Muscle of arm (tissue), 12 donors: ENCODE measurements around the gene CDCA4. TPM values are rescaled to one million over a fixed set of nuclear protein-coding genes. Genes with fewer than 3 reads are reported as not detected.

Experiments used
- DNase-seq: peaks from one replicate; pipeline ENCODE4 v3.0.0-alpha.2; 2013
- polyA plus RNA-seq, 12 donors: library from polyadenylated mRNA; unstranded; fragments of 120-200 nt; gene quantifications; one replicate each; pipeline ENCODE4 v1.2.1, GENCODE V29; 2013; ENCODE audit not compliant: insufficient read length in 12 of 12

The CDCA4 gene
- polyA plus RNA-seq, 12 donors = 11.5 to 23.7 (median 15.7) TPM; not detected in 1

DNA sequence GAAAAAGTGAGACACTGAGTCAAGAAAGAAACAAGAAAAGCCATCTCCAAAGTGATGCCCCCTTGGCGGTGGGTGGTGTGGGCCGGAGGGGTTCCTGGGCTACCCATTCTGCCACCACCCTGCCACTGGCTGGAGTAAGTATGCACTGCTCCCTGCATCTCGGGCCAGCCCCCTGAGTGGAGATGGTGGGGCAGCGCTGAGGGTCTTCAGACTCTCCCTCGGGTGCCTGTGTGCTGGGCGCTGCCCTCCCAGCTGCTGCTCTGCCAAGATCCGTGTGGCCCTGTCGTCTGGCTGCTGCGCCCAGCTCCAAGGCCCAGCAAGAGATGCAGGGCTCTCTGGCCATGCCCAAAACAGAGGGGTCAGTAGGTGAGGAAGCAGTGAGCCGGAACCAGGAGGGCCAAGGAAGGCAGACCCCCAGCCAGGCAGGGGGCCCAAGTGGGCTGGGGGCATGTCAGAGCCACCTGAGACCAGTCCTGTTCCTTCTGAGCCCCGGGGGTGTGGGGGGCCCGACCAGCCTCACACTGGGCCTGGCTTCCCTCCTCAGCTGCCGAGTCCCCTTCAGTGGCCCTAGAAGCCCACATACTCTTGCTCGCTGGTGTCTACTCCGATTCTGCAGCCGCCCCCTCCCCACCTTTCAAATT lies 39.2 kb upstream of the CDCA4 start:
- no peak for DNase-seq

DNA sequence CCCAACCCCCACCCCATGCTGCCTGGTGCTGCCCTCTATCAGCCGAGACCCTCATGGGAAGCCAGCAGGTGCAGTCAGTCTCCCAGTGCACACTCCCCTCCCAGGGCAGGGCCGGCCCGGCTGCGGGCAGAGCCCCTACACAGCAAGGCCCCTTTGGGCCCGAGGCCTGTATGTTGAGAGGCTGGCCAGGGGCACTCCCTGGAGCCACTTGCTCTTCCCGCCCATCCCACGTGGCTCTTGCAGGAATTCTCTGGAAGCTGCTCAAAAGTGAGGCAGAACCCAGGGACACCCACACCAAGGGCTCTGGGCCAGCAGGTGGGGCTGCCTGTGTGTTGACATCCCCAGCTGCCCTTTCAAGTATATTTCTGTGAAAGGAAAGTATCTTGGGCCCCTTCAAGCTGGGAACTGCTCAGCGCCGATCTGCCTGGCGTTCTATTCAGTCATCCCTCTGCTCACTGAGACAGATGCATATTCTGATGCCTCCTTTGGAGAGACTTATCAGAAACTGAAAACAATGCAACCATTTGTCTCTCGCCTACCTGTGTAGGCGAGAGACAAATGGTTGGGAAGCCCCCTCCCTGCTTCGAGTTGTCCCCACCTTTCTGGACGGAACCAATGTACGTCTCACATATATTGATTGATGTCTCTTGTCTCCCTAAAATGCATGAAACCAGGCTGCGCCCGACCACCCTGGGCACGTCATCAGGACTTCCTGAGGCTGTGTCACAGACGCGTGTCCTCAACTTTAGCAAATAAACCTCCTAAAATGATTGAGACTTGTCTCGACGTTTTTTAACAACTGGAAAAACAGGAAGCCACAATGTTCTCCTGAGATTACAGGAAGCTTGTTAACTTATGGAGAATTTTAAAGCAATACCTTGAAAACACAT lies 38.4 kb upstream of the CDCA4 start:
- DNase-seq = no peak

DNA sequence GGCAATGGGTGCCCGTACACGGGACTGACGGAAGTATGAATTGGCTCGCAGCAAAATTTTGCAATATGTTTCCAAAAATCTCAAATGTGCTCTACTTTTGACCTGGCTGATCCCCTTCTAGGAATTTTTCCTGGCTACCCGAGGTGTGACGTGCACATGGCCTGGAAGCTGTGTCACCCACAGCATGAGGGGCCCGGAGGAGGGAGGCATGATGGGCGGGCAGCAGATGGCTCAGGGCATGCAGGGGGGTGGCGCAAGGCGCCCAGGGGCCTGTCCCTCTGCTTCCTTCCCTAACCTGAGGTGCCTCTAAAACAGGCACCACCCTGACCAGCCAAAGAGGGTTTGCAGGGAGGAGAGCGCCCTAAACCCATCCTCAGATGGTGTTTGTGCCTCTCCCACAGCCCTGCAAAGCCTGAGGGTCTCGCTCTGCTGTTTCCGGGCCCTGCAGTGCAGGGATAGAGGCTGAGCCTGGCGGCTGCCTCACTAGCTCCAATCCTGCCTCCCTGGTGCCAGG lies 37.7 kb upstream of the CDCA4 start:
- DNase-seq = no peak

- no peak for DNase-seq
These were observed 35.5 kb upstream of the CDCA4 start for GRCh38 chr14:105056303-105056831.

- no peak for DNase-seq
These were observed 34.9 kb upstream of the CDCA4 start for GRCh38 chr14:105055736-105056302.

GRCh38 chr14:105055334-105055733 lies 34.5 kb upstream of the CDCA4 start:
- no peak for DNase-seq

GRCh38 chr14:105053996-105054395 lies 33.1 kb upstream of the CDCA4 start:
- no peak for DNase-seq

- no peak for DNase-seq
These were observed 32.5 kb upstream of the CDCA4 start for GRCh38 chr14:105053421-105053820.

- DNase-seq = no peak
These were observed 31.2 kb upstream of the CDCA4 start for GRCh38 chr14:105052110-105052458.

DNA sequence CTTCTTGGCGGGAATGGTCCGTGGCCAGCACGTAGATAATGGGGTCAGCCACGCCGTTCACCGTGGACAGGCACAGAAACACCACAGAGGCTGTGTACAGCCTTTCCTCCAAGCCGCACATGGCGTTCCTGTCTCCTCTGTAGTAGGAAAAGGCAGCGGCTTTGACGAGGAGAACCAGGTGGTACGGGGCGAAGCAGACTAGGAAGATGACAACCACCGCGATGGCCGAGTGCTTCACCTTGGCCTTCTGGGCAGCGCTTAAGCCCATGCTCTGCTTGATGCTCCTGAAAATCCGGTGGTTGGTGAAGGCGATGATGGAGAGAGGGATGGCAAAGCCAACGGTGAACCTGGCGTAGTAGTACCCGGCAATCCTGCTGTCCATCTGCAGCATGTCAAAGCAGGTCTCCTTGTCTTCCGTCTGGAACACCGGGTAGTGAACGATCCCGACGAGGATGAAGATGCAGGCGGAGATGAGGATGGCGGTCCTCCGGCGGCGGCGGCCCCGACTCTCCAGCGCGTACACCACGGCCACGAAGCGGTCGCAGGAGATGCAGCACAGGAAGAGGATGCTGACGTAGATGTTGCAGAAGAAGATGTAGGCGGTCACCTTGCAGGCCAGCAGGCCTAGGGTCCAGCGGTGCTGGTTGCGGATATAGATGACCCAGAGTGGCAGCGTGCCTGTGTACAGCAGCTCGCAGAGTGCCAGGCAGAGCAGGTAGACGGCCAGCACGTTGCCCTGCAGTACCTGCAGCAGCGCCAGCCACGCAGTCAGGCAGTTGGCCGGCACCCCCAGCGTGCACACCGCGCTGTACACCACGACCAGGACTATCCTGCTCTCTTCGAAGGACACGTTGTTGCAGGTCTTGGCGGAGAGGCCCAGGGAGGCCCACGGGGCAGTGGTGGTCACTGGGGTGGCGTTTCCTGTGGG lies 30.6 kb upstream of the CDCA4 start:
- no peak for DNase-seq

DNA sequence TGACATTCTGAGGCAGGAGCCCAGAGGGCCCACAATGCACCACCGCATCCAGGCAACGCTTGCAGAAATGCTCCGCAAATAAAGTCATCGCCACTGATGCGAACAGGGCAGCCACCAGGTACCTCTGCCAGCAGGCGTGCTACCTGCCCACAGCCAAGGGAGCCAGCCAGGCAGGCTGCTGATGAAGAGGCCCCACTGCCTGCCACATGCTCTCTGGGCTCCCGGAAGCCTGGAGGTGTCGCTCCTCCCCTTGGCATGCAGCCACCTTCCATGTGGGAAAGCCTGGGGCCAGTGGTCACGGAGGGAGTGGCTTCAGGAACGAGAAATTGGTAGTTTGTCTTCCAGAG lies 29.6 kb upstream of the CDCA4 start:
- DNase-seq = no peak

GRCh38 chr14:105049753-105050550 lies 29.1 kb upstream of the CDCA4 start:
- no peak for DNase-seq

- DNase-seq = no peak
These were observed 26.6 kb upstream of the CDCA4 start for GRCh38 chr14:105047283-105048016.

DNA sequence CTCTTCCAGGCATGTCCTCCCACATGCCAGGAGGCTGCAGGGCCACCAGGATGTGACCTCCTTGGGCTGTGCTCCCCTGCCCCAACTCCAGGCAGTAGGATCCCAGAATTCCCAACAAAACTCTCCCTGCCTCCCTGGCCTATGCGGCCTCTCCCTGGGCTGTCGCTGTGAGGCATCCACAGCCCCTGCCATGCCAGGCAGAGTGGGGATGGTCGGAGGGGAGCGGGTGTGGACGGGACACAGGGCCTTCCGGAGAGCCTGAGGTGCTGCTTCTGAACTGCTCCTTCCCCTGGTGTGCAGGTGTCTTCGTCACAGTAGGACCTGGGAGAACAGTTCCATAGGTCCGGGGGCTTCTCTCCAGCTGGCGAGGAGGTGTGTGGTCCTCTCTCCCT lies 26.0 kb upstream of the CDCA4 start:
- DNase-seq = no peak

GRCh38 chr14:105045710-105046326 lies 24.9 kb upstream of the CDCA4 start:
- peak; percentile 91 for DNase-seq

DNA sequence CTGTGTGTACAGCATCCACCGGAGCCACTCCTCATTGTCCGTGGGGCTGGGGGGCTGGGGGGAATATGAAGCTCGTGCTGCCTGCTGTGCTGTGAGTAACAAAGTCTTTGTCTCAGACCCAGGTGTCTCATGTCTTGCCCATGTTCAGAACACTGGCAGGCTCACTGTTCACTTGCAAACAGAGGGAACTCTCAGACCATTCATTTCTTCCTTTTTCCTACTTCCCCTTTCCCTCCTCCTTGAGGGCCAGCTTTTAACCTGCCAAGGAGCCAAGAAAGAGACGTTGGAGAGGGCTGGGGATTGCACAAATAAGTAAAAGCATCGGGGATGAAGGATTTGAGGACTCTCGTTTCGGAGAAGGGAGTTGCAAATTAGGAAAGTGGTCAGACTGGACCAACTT lies 22.8 kb upstream of the CDCA4 start:
- DNase-seq = no peak

DNA sequence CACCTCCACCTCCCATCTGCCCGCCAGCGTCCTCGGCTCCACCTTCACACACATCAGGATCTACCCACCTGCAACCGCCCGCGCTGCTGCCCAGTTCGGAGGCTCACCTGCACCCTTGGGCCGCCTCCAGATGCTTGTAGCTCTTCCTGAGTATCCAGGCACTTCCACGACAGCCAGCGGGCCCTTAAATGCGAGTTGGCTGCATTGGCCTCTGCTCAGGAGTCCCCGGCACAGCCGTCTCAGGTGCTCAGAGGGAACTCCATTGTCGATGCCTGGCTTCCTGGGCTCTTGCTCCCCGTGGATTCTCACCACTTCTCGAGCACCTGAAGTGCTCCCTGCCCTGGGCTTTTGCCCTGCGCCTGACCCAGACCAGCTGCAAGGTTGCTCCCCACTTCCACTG lies 21.9 kb upstream of the CDCA4 start:
- DNase-seq = no peak

DNA sequence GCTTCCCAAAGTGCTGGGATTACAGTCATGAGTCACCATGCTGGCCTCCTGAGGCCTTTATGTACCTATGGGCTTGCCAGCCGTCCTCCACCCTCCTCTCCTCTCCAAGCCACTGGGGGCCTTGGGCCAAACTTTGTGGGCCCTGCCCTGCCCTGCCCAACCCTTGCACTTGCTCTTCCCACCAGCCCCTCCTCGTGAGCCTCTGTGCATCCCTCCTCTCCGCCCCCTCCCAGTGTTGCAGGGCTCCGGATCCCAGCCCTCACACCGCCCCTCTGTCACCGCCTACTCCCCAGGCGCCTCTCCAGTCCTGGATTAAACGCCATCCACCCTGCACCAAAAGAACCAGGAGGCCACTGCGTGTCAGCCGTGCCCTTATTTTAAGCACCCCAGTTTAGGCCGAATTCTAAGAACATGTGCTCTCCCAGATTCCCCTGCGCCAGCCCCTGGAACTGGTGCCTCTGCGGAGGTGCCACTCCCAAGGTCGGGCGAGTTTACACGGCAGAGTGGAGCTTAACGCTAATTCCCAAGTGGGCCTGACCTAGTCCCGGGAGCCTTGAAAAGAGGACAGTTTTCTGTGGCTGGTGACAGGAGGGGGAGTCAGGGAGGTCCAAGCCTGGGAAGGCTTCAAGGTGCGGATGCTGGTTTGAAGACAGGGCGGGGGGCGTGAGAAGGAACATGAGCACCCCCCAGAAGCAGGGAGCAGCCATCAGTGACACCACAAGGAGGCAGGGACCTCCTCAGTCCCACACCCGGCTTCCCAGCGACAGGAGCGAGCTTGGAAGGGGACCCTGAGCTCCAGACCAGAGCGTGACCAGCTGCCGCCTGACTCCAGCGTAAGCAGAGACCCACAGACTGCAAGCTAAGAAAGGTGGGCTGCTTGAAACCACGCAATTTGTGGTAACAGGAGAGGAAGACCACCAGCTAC lies 21.2 kb upstream of the CDCA4 start:
- DNase-seq = no peak
